HepG2 (cell line): ENCODE data around the gene NSMCE1. TPM values are rescaled to one million over a fixed set of nuclear protein-coding genes. Genes with fewer than 3 reads are reported as not detected.

Experiments
- BRCA1 ChIP-seq: sonication (generic); formaldehyde crosslinking; IDR thresholded peaks from 2 replicates; pipeline ENCODE4 v1.4.0; 2020; ENCODE audit warnings: missing genetic modification reagents
- NCOR1 ChIP-seq: fragments of 200-600 bp; sonication (generic); IDR thresholded peaks from 2 replicates; pipeline ENCODE4 v1.7.0; 2017; ENCODE audit warnings: antibody characterized with exemption, low read length, borderline replicate concordance
- PCBP1 ChIP-seq: fragments of 200-400 bp; formaldehyde crosslinking; IDR thresholded peaks from 2 replicates; pipeline ENCODE4 v1.6.1; 2017; ENCODE audit warnings: mild to moderate bottlenecking, low read depth, low read length, borderline replicate concordance
- PRDM10 ChIP-seq: sonication (generic); formaldehyde crosslinking; IDR thresholded peaks from 2 replicates; pipeline ENCODE4 v1.4.0; 2020; ENCODE audit warnings: low read depth, missing genetic modification reagents
- RFX1 ChIP-seq: fragments of 450-650 bp; IDR thresholded peaks from 2 replicates; pipeline ENCODE4 v1.6.1; 2017
- RFXANK ChIP-seq: IDR thresholded peaks from 2 replicates; pipeline ENCODE4 v1.6.1; 2016
- SYNCRIP ChIP-seq: fragments of 200-400 bp; formaldehyde crosslinking; IDR thresholded peaks from 2 replicates; pipeline ENCODE4 v1.6.1; 2018; ENCODE audit warnings: mild to moderate bottlenecking, low read depth, low read length; ENCODE audit not compliant: insufficient read depth
- ZBTB33 ChIP-seq: sonication (generic); formaldehyde crosslinking; IDR thresholded peaks from 2 replicates; pipeline ENCODE4 v1.4.0; 2020; ENCODE audit warnings: missing genetic modification reagents
- ZBTB4 ChIP-seq: sonication (generic); formaldehyde crosslinking; IDR thresholded peaks from 2 replicates; pipeline ENCODE4 v1.4.0; 2020; ENCODE audit warnings: missing genetic modification reagents, mild to moderate bottlenecking, borderline replicate concordance
- ZFYVE20 ChIP-seq: sonication (generic); formaldehyde crosslinking; IDR thresholded peaks from 2 replicates; pipeline ENCODE4 v1.8.0; 2023; ENCODE audit warnings: low read depth, mild to moderate bottlenecking, moderate library complexity, missing genetic modification reagents, borderline replicate concordance
- ZNF354B ChIP-seq: sonication (generic); formaldehyde crosslinking; IDR thresholded peaks from 2 replicates; pipeline ENCODE4 v1.8.0; 2022; ENCODE audit warnings: mild to moderate bottlenecking, missing genetic modification reagents
- ZNF572 ChIP-seq: sonication (generic); formaldehyde crosslinking; IDR thresholded peaks from 2 replicates; pipeline ENCODE4 v1.5.1; 2020; ENCODE audit warnings: mild to moderate bottlenecking, missing genetic modification reagents
- ZNF75D ChIP-seq: sonication (generic); formaldehyde crosslinking; IDR thresholded peaks from 2 replicates; pipeline ENCODE4 v1.8.1; 2023; ENCODE audit warnings: missing genetic modification reagents, mild to moderate bottlenecking, borderline replicate concordance
- ZNF839 ChIP-seq: sonication (generic); formaldehyde crosslinking; IDR thresholded peaks from 2 replicates; pipeline ENCODE4 v1.4.0; 2020; ENCODE audit warnings: missing genetic modification reagents, mild to moderate bottlenecking, borderline replicate concordance
- ZNF883 ChIP-seq: sonication (generic); formaldehyde crosslinking; IDR thresholded peaks from 2 replicates; pipeline ENCODE4 v1.5.1; 2020; ENCODE audit warnings: mild to moderate bottlenecking, missing genetic modification reagents; ENCODE audit errors: not compliant biosample characterization
- polyA plus RNA-seq, 8 experiments: library from polyadenylated mRNA; depleted of rRNA in 3 of 8; stranded (reverse) in 7 of 8; unstranded in 1 of 8; fragments of >200 nt; fragmentation: Illumina TruSeq in 4 of 8; extraction: Trizol in 4 of 8; gene quantifications; 2 replicates each; pipeline versions ENCODE4 v1.2.1 to v1.2.3, GENCODE V29; 2011 to 2016; ENCODE audit warnings: low read depth in 4 of 8, missing spikeins in 1 of 8, mixed read lengths in 1 of 8; ENCODE audit not compliant: insufficient read depth in 1 of 8
- total RNA-seq, 5 experiments: library from RNA; depleted of rRNA; stranded (reverse); fragments of >200 nt; fragmentation: Illumina TruSeq; extraction: Trizol; gene quantifications; 2 replicates each; pipeline ENCODE4 v1.2.3, GENCODE V29; 2016; ENCODE audit warnings: low read depth in 1 of 5

NSMCE1 gene
- total and polyA plus RNA-seq, 2 of the 13 experiments (the other 11 are each of a cell fraction or from before 2014, with no cell fraction given): 42.7 to 52.9 TPM

- TF ChIP-seq RFXANK: peak; percentile 58; the same call in 1 of the 2 replicates
- no peak for TF ChIP-seq PRDM10 (CRISPR knock-in tag)
- TF ChIP-seq RFX1: no peak
- TF ChIP-seq ZNF839 (CRISPR knock-in tag): peak; percentile 37; the same call in 1 of the 2 replicates
- no peak; the same call in 1 of the 2 replicates for TF ChIP-seq NCOR1
- TF ChIP-seq ZNF75D: no peak
- TF ChIP-seq ZFYVE20 (CRISPR knock-in tag): 0 out of 2 replicates have a peak, but pooled peaks have one; percentile 54
- TF ChIP-seq SYNCRIP: no peak
- no peak for TF ChIP-seq PCBP1
- TF ChIP-seq ZNF572 (CRISPR knock-in tag): peak; percentile 58; the same call in 1 of the 2 replicates
- TF ChIP-seq ZNF354B (CRISPR knock-in tag): no peak
- no peak for TF ChIP-seq ZBTB4
- no peak for TF ChIP-seq ZNF883 (CRISPR knock-in tag)
- TF ChIP-seq BRCA1 (CRISPR knock-in tag): no peak
- TF ChIP-seq ZBTB33 (CRISPR knock-in tag): no peak
Observed at GRCh38 chr16:27313422-27314160, 45.0 kb upstream of the NSMCE1 start, which contains the start of gene IL4R (continued).
